HG02884 (cell line): Measurements from ENCODE around the gene WFDC10B.
"Not testable (repeated sequence)": the region's sequence is repeated elsewhere in the genome, so short reads cannot be mapped to it uniquely, and the experiment has no call there.

Experiments
- ATAC-seq: cut with Tn5 transposase; IDR thresholded peaks from one replicate; pipeline ENCODE4 v1.9.1; 2021; ENCODE audit warnings: mild to moderate bottlenecking, moderate library complexity; ENCODE audit not compliant: unreplicated experiment

The WFDC10B gene

GRCh38 chr20:45704969-45705637 lies at the start of gene WFDC10B:
Gene WFDC10B, minus strand, starts transcription at chr20:45705019. Its CDS starts 19,027 bp downstream, at chr20:45685992.
- no peak for ATAC-seq

DNA sequence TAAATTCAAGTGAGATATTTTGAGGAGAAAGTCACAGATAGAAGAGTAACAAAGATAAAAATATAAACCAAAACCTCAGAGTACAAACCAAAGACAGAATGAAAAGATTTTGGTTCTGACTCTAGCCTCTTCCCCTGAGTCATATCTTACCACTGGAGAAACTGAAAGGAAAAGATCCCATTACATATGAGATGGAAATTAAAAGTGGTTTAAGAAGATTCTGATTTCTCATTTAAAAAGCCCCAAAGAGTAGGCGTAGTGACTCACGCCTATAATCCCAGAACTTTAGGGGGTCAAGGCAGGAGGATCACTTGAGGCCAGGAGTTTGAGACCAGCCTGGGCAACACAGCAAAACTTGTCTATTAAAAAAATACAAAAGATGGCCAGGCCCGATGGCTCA lies 47.9 kb upstream of the WFDC10B start:
- ATAC-seq: no peak

DNA sequence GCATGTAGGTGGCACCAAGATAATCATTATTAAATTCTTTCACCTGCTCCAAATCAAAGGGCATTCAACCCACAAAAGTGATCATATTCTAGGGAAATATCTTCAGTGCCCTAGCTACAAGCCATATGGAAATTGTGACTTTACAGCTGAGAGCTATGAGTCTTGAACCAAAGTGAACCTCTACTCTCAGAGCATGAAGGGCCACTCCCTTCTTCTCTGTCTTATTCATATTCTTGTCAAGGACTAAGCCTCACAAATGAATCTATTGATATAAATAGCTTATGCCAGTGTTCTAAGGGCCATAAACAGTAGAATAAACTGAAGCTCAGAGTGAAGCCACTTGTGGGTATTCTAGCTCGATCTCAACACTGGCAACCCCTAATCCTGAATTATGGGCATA lies 46.9 kb upstream of the WFDC10B start:
- ATAC-seq: no peak

GRCh38 chr20:45745015-45745414 lies 40.2 kb upstream of the WFDC10B start:
- no peak for ATAC-seq

GRCh38 chr20:45742596-45742995 lies 37.8 kb upstream of the WFDC10B start:
- no peak for ATAC-seq

DNA sequence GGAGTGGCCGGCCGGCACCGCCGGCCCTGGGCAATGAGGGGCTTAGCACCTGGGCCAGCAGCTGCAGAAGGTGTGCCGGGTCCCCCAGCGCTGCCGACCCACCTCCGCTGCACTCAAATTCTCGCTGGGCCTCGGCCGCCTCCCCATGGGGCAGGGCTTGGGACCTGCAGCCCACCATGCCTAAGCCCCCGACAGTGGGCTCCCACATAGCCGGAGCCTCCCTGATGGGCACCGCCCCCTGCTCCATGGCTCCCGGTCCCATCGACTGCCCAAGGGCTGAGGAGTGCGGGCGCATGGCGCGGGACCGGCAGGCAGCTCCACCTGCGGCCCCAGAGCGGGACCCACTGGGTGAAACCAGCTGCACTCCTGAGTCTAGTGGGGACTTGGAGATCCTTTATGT lies 31.2 kb upstream of the WFDC10B start:
- no peak for ATAC-seq

GRCh38 chr20:45735552-45735951 lies 30.7 kb upstream of the WFDC10B start:
- no peak for ATAC-seq

GRCh38 chr20:45732199-45732598 lies 27.4 kb upstream of the WFDC10B start:
- no peak for ATAC-seq

- no peak for ATAC-seq
These were observed 22.2 kb upstream of the WFDC10B start for GRCh38 chr20:45727044-45727443.

- no peak for ATAC-seq
These were observed 20.3 kb upstream of the WFDC10B start for GRCh38 chr20:45725134-45725533.

DNA sequence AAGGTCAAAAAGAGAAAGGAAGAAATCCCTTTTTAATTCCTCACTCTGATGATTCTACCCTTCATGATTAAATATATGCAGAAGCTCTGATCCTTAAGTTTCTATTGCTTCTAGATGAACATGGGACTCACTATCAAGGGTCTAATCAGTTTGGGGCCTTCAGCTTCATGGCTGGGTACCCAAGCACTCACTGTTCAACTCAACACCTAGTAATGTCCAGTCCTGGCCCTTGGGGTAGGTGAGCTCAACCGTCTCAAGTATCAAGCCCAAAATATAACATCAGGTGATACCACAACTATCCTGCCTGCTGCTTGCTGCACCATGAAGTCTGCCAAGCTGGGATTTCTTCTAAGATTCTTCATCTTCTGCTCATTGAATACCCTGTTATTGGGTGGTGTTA lies 17.2 kb upstream of the WFDC10B start, which contains the start of gene SPINT4:
SPINT4 (plus strand) TSS at position 301 of the 400 bp plus-strand sequence; CDS start at position 322, 21 bp downstream.
- ATAC-seq: no peak

DNA sequence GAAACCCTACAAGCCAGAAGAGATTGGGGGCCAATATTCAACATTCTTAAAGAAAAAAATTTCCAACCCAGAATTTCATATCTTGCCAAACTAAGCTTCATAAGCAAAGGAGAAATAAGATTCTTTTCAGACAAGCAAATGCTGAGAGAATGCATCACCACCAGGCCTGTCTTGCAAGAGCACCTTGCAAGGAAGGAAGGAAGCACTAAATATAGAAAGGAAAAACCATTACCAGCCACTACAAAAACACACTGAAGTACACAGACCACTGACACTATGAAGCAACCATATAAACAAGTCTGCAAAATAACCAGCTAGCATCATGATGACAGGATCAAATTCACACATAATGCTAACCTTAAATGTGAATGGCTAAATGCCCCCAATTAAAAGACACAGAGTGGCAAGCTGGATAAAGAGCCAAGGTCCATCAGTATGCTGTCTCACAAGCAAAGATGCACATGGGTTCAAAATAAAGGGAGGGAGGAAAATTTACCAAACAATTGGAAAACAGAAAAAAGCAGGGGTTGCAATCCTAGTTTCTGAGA lies 11.4 kb upstream of the WFDC10B start:
- ATAC-seq: not testable (repeated sequence)

- no peak for ATAC-seq
These were observed 2.9 kb downstream of the WFDC10B start, which contains the start of gene WFDC13 for GRCh38 chr20:45701873-45702272. Gene WFDC13, plus strand, starts transcription at chr20:45702038. Its CDS starts 86 bp downstream, at chr20:45702124.

- ATAC-seq: no peak
These were observed 3.7 kb downstream of the WFDC10B start for GRCh38 chr20:45701104-45701503.

DNA sequence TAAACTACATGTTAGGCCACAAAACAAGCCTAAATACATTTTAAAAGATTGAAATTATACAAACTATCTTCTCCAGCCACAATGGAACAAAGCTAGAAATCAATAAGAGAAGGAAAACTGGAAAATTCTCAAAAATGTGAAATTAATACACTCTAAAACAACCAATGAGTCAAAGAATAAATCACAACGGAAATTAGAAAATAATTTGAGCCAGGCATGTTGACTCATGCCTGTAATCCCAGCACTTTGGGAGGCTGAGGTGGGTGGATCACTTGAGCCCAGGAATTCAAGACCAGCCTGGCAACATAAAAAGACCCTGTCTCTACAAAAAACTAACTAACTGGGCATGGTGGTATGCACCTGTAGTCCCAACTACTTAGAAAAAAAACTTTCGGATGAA lies 9.3 kb downstream of the WFDC10B start:
- ATAC-seq: no peak

GRCh38 chr20:45693346-45693745 lies 11.5 kb downstream of the WFDC10B start:
- not testable (repeated sequence) for ATAC-seq

- ATAC-seq: no peak
These were observed 18.9 kb downstream of the WFDC10B start for GRCh38 chr20:45685896-45686295.

DNA sequence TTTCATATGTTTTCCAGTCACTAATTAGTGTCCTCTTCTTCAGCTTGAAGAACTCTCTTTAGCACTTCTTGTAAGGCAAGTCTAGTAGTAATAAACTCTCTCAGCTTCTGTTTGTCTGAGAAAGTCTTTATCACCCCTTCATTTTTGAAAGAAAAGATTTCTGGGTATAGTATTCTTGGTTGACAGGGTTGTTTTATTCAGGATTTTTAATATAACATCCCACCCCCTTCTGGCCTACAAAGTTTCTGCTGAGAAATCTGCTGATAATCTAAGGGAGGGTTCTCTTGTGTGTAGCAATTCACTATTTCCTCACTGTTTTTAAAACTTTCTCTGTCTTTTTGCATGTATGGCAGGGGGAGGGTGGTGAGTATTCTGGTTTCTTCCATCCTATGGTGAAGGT lies 25.2 kb downstream of the WFDC10B start:
- no peak for ATAC-seq

- ATAC-seq: no peak
These were observed 32.1 kb downstream of the WFDC10B start for GRCh38 chr20:45672765-45673164.

GRCh38 chr20:45670139-45670538 lies 34.7 kb downstream of the WFDC10B start, which contains the start of gene WFDC11:
Gene WFDC11, minus strand, starts transcription at chr20:45670239. Its CDS starts 19,639 bp downstream, at chr20:45650600.
- ATAC-seq: no peak

DNA sequence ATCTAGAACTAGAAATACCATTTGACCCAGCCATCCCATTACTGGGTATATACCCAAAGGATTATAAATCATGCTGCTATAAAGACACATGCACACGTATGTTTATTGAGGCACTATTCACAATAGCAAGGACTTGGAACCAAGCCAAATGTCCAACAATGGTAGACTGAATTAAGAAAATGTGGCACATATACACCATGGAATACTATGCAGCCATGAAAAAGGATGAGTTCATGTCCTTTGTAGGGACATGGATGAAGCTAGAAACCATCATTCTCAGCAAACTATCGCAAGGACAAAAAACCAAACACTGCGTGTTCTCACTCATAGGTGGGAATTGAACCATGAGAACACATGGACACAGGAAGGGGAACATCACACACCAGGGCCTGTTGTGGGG lies 47.8 kb downstream of the WFDC10B start:
- ATAC-seq: not testable (repeated sequence)

DNA sequence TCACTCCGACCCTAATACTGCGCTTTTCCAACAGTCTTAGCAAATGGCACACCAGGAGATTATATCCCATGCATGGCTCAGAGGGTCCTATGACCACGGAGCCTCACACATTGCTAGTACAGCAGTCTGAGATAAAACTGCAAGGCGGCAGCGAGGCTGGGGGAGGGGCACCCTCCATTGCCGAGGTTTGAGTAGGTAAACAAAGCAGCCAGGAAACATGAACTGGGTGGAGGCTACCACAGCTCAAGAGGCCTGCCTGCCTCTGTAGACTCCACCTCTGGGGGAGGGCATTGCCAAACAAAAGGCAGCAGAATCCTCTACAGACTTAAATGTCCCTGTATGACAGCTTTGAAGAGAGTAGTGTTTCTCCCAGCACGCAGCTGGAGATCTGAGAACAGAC lies 53.1 kb downstream of the WFDC10B start:
- ATAC-seq: not testable (repeated sequence)
